Endodermal cell (in vitro differentiated cells): ENCODE measurements around the gene TMEM121. TPM values are rescaled to one million over a fixed set of nuclear protein-coding genes. Genes with fewer than 3 reads are reported as not detected.
A peak's percentile ranks its signal among the peaks of the same experiment; 100 is the strongest.

Source experiments
- DNase-seq: peaks from one replicate; pipeline ENCODE4 v3.0.0-alpha.2; 2017
- H3K27ac ChIP-seq: 2 replicates; pipeline ENCODE4 v1.5.1; 2013; ENCODE audit warnings: mild to moderate bottlenecking, low read depth, low read length, moderate library complexity
- H3K27me3 ChIP-seq: 2 replicates; pipeline ENCODE4 v1.6.1; 2013; ENCODE audit warnings: mild to moderate bottlenecking, low read length, moderate library complexity; ENCODE audit not compliant: insufficient read depth, control insufficient read depth, poor library complexity, severe bottlenecking
- H3K36me3 ChIP-seq: 2 replicates; pipeline ENCODE4 v1.7.0; 2013; ENCODE audit warnings: mild to moderate bottlenecking, low read length, moderate library complexity; ENCODE audit not compliant: control insufficient read depth, insufficient read depth
- H3K4me1 ChIP-seq: one replicate; pipeline ENCODE4 v1.7.0; 2013; ENCODE audit warnings: low read length; ENCODE audit not compliant: control insufficient read depth, insufficient read depth
- H3K4me3 ChIP-seq: 2 replicates; pipeline ENCODE4 v1.5.1; 2013; ENCODE audit warnings: mild to moderate bottlenecking, low read length, moderate library complexity
- H3K9ac ChIP-seq: 2 replicates; pipeline ENCODE4 v1.6.1; 2013; ENCODE audit warnings: mild to moderate bottlenecking, low read length, moderate library complexity; ENCODE audit not compliant: poor library complexity, severe bottlenecking; ENCODE audit errors: extremely low read depth
- H3K9me3 ChIP-seq: 2 replicates; pipeline ENCODE4 v1.6.1; 2013; ENCODE audit warnings: mild to moderate bottlenecking, low read length, moderate library complexity; ENCODE audit not compliant: control insufficient read depth
- H3K27ac Mint-ChIP-seq: 2 replicates; pipeline ENCODE4 v1.8.0; 2020; ENCODE audit warnings: mixed read lengths
- H3K27me3 Mint-ChIP-seq: 2 replicates; pipeline ENCODE4 v1.8.0; 2021; ENCODE audit warnings: mild to moderate bottlenecking, mixed read lengths; ENCODE audit not compliant: insufficient read depth
- H3K36me3 Mint-ChIP-seq: 2 replicates; pipeline ENCODE4 v1.8.0; 2020; ENCODE audit warnings: low read depth, mixed read lengths
- H3K4me1 Mint-ChIP-seq: 2 replicates; pipeline ENCODE4 v1.8.0; 2020; ENCODE audit warnings: mixed read lengths
- H3K4me3 Mint-ChIP-seq: 2 replicates; pipeline ENCODE4 v1.8.0; 2020; ENCODE audit warnings: mild to moderate bottlenecking, moderate library complexity, mixed read lengths
- H3K9me3 Mint-ChIP-seq: 2 replicates; pipeline ENCODE4 v1.8.0; 2020; ENCODE audit warnings: mild to moderate bottlenecking, mixed read lengths
- WGBS, 2 experiments: methylation state at CpG; one replicate each; pipeline versions ENCODE4 v1.1.5 to v1.1.7; 2013; ENCODE audit warnings: missing lambda C conversion rate in 2 of 2, mixed read lengths in 1 of 2; ENCODE audit not compliant: insufficient coverage in 1 of 2, insufficient read length in 1 of 2; 5-methylcytosine and 5-hydroxymethylcytosine counted together
- total RNA-seq, 2 donors: library from RNA; stranded (reverse); fragmentation: NEBNext Ultra II Directional in 1 of 2; extraction: Animal tissue kit (Norgen Biotek cat#: 25700) in 1 of 2; gene quantifications; 2 replicates in 1 of 2; 3 replicates in 1 of 2; pipeline ENCODE4 v1.2.1, GENCODE V29; 2021
- TF ChIP-seq, protein P1 (sequence below): fragments of 200-600 bp; sonication (generic); conservative IDR thresholded peaks from 2 replicates; pipeline ENCODE4 v1.5.0; 2021; ENCODE audit warnings: antibody characterized with exemption, mild to moderate bottlenecking

Gene TMEM121
- total RNA-seq, 2 donors from 2014 or later = 0.29 to 1.5 TPM

GRCh38 chr14:105489542-105490266 lies 36.7 kb upstream of the TMEM121 start:
- Mint-ChIP-seq H3K4me3 (peak overlapping the region; percentile 64), H3K4me1 (peaks cover 5% of the 10 kb centered on the region), H3K27me3 (peaks cover 41% of the 10 kb centered on the region), H3K9me3 (peaks cover 3% of the 10 kb centered on the region), H3K36me3 (no peaks in the 10 kb centered on the region), H3K27ac (peak overlapping the region; percentile 48)
- TF ChIP-seq, protein P1, sequence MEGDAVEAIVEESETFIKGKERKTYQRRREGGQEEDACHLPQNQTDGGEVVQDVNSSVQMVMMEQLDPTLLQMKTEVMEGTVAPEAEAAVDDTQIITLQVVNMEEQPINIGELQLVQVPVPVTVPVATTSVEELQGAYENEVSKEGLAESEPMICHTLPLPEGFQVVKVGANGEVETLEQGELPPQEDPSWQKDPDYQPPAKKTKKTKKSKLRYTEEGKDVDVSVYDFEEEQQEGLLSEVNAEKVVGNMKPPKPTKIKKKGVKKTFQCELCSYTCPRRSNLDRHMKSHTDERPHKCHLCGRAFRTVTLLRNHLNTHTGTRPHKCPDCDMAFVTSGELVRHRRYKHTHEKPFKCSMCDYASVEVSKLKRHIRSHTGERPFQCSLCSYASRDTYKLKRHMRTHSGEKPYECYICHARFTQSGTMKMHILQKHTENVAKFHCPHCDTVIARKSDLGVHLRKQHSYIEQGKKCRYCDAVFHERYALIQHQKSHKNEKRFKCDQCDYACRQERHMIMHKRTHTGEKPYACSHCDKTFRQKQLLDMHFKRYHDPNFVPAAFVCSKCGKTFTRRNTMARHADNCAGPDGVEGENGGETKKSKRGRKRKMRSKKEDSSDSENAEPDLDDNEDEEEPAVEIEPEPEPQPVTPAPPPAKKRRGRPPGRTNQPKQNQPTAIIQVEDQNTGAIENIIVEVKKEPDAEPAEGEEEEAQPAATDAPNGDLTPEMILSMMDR = peak; percentile 74
- H3K9me3 ChIP-seq = no peaks in the 10 kb centered on the region
- WGBS, 2 experiments = 0 to 4% methylated on average over 5 to 38 of the region's 44 CpGs
- H3K27ac ChIP-seq = peak overlapping the region; percentile 87
- H3K4me1 ChIP-seq = peaks cover 6% of the 10 kb centered on the region
- peaks cover 35% of the 10 kb centered on the region for H3K27me3 ChIP-seq
- DNase-seq = peak; percentile 94
- H3K36me3 ChIP-seq = no peaks in the 10 kb centered on the region
- peak overlapping the region; percentile 78 for H3K4me3 ChIP-seq
- H3K9ac ChIP-seq = peak overlapping the region; percentile 59

- Mint-ChIP-seq H3K9me3 (peaks cover 3% of the 10 kb centered on the region), H3K36me3 (no peaks in the 10 kb centered on the region), H3K4me3 (peak overlapping the region; percentile 64), H3K4me1 (peaks cover 5% of the 10 kb centered on the region), H3K27me3 (peaks cover 37% of the 10 kb centered on the region), H3K27ac (no peak overlapping the region)
- Histone ChIP-seq H3K9ac (peak overlapping the region; percentile 59), H3K27me3 (peaks cover 30% of the 10 kb centered on the region), H3K4me1 (peaks cover 6% of the 10 kb centered on the region), H3K27ac (peak overlapping the region; percentile 87), H3K9me3 (no peaks in the 10 kb centered on the region), H3K36me3 (no peaks in the 10 kb centered on the region), H3K4me3 (peak overlapping the region; percentile 78)
- WGBS, 2 experiments = 0 to 1% methylated on average over 13 to 33 of the region's 33 CpGs
- no peak for DNase-seq
- TF ChIP-seq, protein P1 = no peak
These were observed 36.2 kb upstream of the TMEM121 start for GRCh38 chr14:105490267-105490571.

- H3K4me3 Mint-ChIP-seq = peak within 1 kb of the TSS; percentile 64
These were observed 35.6 kb upstream of the TMEM121 start, which contains the start of gene TEDC1 for GRCh38 chr14:105490572-105491365. Gene TEDC1 (plus strand): TSS chr14:105491246. CDS start chr14:105491376, 130 bp downstream.

More at GRCh38 chr14:105490572-105491365, 35.6 kb upstream of the TMEM121 start, which contains the start of gene TEDC1:
- Histone ChIP-seq H3K36me3 (no peaks in the 10 kb centered on the region), H3K4me1 (peaks cover 6% of the 10 kb centered on the region), H3K27me3 (peaks cover 24% of the 10 kb centered on the region), H3K4me3 (peak within 1 kb of the TSS; percentile 81), H3K9me3 (no peaks in the 10 kb centered on the region), H3K9ac (peak within 1 kb of the TSS; percentile 59), H3K27ac (peak within 1 kb of the TSS; percentile 87)
- Mint-ChIP-seq H3K27ac (peak within 1 kb of the TSS; percentile 91), H3K9me3 (peaks cover 3% of the 10 kb centered on the region), H3K36me3 (no peaks in the 10 kb centered on the region), H3K27me3 (peaks cover 31% of the 10 kb centered on the region), H3K4me1 (peaks cover 5% of the 10 kb centered on the region)
- DNase-seq = peak; percentile 100
- 2 to 6% methylated on average over 35 to 94 of the region's 94 CpGs for WGBS, 2 experiments
- TF ChIP-seq, protein P1 = peak; percentile 83
